COLO668 (cell line): Measurements from ENCODE around the gene MPDU1.

Experiments
- DNase-seq: peaks from one replicate; lab custom pipeline; 2025; ENCODE audit not compliant: unreplicated experiment; lab: John Stamatoyannopoulos, UW

Gene MPDU1

GRCh38 chr17:7560172-7561027 is 23.3 kb upstream of the MPDU1 start:
- DNase-seq = peak; percentile 62

DNA sequence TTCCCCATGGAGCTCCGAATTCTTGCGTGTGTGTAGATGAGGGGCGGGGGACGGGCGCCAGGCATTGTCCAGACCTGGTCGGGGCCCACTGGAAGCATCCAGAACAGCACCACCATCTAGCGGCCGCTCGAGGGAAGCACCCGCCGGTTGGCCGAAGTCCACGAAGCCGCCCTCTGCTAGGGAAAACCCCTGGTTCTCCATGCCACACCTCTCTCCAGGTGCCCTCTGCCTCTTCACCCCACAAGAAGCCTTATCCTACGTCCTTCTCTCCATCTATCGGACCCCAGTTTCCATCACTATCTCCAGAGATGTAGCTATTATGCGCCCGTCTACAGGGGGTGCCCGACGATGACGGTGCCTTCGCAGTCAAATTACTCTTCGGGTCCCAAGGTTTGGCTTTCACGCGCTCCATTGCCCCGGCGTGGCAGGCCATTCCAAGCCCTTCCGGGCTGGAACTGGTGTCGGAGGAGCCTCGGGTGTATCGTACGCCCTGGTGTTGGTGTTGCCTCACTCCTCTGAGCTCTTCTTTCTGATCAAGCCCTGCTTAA is 22.6 kb upstream of the MPDU1 start:
- peak; percentile 84 for DNase-seq

DNA sequence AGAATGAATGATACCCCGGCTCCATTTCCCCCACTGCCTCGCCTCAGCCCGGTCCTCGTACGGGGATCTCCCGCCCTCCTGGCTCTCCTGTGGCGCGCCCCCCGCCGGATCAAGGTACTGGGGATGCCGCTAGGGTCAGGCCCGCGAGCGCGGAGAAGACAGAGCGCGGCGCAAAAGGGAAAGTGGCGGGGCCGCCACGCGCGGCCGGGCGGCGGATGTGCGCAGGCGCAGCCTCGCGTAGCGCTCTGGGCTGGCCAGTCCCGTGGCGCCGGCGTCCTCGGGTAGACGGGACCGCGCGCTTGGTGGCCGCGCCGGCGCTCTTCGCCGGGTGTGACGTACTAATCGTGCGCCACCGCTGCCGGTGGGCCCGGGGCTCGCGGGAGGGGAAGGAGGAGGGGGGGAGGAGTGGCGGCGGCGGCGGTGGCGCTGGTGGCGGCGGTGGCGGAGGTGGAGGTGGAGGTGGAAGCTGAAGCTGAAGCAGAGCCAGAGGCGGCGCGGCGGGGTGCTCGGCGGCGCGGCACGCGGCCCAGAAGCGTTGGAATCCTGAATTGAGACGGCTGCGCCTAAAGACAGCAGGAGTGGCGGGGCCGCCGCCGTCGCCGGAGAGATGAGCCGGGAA is 22.0 kb upstream of the MPDU1 start, which contains the start of gene SENP3:
Gene SENP3, plus strand, starts transcription at position 331 of the 619 bp plus-strand sequence. CDS start 1,158 bp downstream, outside the sequence.
- peak; percentile 91 for DNase-seq

DNA sequence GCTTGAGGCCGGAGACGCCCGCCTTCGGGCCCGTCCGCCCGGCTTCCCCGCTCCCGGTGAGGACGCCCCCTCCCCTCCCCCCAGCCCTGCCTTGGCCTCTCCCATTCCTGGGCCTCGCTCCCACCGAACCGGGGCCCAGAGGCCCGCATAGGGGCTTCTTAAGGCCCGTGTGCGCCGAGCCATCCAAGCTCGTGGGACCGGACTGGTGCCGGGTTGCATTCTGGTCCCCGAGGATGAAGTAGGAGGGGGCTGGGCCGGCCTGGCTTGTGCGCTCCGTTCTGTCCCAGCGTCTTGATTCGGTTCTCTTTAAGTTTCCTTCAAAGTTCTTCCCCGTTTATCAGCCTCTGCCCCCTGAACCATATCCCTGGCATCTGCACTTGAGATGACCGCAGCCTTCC is 21.4 kb upstream of the MPDU1 start:
- peak; percentile 35 for DNase-seq

- DNase-seq = no peak
Observed at GRCh38 chr17:7563115-7563869, 20.4 kb upstream of the MPDU1 start.

DNA sequence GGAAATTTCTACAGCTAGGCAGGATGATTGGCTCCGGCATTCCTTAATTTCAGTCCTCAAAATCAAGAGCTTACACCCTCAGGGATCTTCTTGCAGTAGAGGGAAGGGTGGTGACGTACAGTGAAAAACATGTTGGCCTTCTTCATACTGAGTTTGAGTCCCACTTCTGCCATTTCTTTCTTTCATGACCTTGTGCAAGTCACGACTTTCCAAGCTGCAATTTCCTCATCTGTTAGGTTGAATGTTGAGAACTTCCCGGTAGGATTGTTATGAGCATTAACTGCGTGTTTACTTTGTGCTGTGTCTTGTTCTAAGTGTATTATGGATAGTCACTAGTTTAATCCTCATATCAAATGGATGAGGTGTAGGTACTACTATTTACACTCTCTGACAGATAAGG is 14.1 kb upstream of the MPDU1 start:
- no peak for DNase-seq

DNA sequence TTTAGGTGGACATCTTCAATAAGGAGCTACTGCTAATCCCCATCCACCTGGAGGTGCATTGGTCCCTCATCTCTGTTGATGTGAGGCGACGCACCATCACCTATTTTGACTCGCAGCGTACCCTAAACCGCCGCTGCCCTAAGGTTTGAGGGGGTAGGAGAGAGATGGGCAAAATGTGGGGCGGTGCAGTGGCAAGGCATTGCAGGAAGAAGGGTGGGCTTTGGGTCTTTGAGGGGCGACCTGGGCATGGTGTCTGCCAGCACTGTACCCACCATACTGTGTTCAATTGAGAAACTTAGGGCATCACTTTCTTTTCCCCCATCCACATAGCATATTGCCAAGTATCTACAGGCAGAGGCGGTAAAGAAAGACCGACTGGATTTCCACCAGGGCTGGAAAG is 13.3 kb upstream of the MPDU1 start:
- DNase-seq = no peak

- no peak for DNase-seq
Observed at GRCh38 chr17:7572338-7572587, 11.4 kb upstream of the MPDU1 start.

DNA sequence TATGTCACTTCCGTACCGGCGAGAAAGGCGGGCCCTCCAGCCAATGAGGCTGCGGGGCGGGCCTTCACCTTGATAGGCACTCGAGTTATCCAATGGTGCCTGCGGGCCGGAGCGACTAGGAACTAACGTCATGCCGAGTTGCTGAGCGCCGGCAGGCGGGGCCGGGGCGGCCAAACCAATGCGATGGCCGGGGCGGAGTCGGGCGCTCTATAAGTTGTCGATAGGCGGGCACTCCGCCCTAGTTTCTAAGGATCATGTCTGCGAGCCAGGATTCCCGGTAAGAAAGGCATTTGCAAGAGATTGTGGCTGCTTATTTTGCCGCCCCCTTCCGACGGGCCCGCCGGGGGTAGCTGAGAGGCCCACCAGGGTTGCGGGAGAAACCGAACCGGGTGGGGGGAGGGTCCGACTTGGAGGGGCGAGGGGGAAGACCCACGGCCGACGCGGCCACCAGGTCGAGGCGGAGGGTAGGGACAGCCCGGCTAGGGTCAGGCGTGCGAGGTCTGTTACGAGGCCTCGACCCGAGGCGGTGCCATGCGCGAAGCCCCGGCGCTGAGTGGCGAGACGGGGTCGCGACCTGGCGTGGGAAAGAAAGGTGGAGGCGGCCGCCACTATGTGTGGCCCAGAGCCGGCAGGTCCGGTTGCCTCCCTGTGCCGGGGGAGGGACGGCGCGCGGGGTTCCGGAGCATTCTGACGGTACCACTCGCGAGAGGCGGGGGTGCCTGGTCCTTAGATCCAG is 10.9 kb upstream of the MPDU1 start:
- DNase-seq = peak; percentile 95

DNA sequence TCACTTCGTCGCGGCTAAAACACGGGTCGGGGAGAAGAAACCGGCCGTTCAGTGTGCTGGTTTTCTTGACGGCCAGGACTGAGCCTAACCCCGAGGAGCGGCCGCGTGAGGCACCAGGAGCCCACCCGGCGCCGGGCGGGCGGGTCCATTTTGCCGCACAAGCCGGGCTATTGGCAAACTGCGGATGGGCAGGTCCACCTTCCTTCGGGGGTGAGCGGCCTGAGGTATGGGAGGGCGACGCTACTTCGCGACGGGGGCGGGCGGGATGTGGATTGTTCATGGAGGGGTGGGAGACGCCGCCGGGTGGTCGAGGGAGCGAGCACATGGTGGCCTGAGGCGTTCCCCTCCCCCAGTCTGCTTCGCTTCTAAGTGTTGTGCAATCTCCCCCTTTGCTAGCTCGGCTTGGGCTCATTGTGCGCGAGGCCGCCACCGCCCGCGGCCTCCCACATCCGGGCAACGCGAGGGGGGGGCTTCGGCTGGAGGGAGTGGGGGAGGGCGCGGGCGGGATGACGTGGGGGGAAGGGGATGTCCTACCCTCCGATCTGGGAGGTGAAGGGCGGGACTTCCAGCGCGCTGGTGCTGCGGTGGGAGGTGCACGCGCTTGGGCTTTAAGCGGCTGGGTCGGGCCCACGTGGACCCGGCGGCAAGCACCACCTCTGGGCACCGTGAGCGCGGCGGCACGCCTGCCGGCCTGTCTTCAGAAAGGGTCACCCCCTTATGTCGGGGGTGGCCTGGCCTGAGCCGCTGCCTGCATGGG is 10.2 kb upstream of the MPDU1 start:
- DNase-seq = peak; percentile 85

GRCh38 chr17:7574176-7574953 is 9.3 kb upstream of the MPDU1 start:
- DNase-seq = no peak

DNA sequence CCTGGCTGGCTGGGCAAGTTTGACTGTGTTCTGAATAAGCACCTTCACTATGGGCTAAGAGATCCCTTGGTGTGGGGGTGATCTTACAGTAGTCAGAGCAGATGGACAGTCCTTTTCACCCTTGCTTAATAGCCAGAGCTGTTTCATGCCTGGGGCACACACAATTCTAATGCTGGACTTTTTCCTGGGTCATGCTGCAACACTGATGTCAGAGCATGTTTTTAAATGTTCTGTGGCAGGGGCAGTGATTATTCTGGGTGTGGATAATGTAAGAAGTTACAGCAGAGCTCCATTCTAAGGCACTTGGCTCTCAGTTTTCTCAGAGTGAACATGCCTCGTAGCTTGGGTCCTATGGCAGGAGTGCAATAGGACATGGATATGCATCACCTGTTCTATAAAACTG is 8.2 kb upstream of the MPDU1 start:
- no peak for DNase-seq

DNA sequence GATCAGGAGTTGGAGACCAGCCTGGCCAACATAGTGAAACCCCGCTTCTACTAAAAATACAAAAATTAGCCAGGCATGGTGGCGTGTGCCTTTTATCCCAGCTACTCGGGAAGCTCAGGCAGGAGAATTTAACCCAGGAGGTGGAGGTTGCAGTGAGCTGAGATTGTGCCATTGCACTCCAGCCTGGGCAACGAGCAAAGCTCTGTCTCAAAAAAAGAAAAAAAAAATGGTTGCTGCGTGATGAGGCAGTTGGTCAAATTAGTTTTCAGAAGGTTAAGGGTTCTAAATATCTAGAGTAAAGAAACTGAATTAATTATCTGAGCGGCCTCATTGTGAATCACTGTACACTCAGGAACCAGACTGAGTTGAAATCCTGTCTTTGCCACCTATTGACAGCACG is 7.7 kb upstream of the MPDU1 start:
- no peak for DNase-seq

DNA sequence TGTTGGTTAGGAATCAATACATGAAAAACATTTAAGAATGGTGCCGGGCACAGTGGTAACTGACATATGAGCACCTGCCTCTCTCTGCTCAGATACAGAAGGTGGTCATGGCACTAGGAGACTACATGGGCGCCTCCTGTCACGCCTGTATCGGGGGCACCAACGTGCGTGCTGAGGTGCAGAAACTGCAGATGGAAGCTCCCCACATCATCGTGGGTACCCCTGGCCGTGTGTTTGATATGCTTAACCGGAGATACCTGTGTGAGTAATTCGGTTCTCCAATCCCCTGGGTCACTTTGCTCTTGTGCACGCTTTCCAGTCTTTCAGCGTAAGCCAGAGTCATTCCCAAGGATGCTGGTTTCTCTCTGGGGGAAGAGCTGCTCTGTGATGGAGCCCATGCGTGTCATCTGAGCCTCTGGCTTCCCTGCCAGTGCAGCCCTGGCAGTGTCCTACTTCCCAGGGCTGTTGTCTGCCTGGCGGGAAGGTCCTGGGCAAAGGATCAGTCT is 7.2 kb upstream of the MPDU1 start:
- no peak for DNase-seq

- DNase-seq = no peak
Observed at GRCh38 chr17:7577327-7578199, 6.1 kb upstream of the MPDU1 start.

GRCh38 chr17:7579001-7579833 is 4.4 kb upstream of the MPDU1 start, which contains the start of gene CD68:
TSS of gene CD68 (plus strand) at chr17:7579638. CDS start at chr17:7579678, 40 bp downstream.
- DNase-seq = peak; percentile 13

DNA sequence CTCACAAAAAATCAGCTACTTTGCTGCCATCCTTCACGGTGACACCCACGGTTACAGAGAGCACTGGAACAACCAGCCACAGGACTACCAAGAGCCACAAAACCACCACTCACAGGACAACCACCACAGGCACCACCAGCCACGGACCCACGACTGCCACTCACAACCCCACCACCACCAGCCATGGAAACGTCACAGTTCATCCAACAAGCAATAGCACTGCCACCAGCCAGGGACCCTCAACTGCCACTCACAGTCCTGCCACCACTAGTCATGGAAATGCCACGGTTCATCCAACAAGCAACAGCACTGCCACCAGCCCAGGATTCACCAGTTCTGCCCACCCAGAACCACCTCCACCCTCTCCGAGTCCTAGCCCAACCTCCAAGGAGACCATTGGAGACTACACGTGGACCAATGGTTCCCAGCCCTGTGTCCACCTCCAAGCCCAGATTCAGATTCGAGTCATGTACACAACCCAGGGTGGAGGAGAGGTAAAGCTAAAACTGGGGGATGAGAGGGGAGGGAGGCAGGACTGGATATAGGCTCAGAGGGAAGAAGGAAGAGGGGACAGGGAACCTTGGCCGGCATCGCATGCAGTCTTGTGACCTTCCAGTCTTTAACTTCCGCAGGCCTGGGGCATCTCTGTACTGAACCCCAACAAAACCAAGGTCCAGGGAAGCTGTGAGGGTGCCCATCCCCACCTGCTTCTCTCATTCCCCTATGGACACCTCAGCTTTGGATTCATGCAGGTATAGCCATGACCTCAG is 3.6 kb upstream of the MPDU1 start:
- DNase-seq = peak; percentile 8
